A673 (cell line): ENCODE data around the gene CNIH2. TPM values are rescaled to one million over a fixed set of nuclear protein-coding genes. Genes with fewer than 3 reads are reported as not detected.

Experiments used
- BruUV-seq: library from RNA; stranded (reverse); fragments of 400-500 nt; replicated peaks from 2 replicates; lab custom pipeline; 2021; lab: Mats Ljungman, UMichigan
- CTCF ChIA-PET: fragments of 300-600 bp; sonication (Branson Sonifier 250); formaldehyde crosslinking; loops from one replicate; lab custom pipeline; 2022; ENCODE audit warnings: antibody characterized with exemption; lab: Charles Lee
- POLR2A ChIA-PET: fragments of 300-600 bp; sonication (Branson Sonifier 250); formaldehyde crosslinking; loops from one replicate; lab custom pipeline; 2022; ENCODE audit warnings: antibody characterized with exemption; ENCODE audit not compliant: low non-redundant PET; lab: Charles Lee
- DNase-seq: peaks from one replicate; pipeline ENCODE4 v3.0.0-alpha.2; 2015; ENCODE audit warnings: low spot score
- H3K27ac ChIP-seq: fragments of 200-600 bp; sonication (generic); 2 replicates; pipeline ENCODE4 v1.5.1; 2016; ENCODE audit warnings: mixed run types, low read depth, mild to moderate bottlenecking, mixed read lengths, antibody characterized with exemption, low read length; ENCODE audit not compliant: poor library complexity, severe bottlenecking
- H3K27me3 ChIP-seq: fragments of 200-600 bp; sonication (generic); replicated peaks from 2 replicates; pipeline ENCODE4 v1.6.1; 2017; ENCODE audit warnings: mixed run types, low read depth, mild to moderate bottlenecking, mixed read lengths, antibody characterized with exemption, low read length; ENCODE audit not compliant: insufficient read depth, poor library complexity
- H3K36me3 ChIP-seq: fragments of 200-600 bp; sonication (generic); 2 replicates; pipeline ENCODE4 v1.6.1; 2016; ENCODE audit warnings: mixed run types, mild to moderate bottlenecking, mixed read lengths, antibody characterized with exemption, low read length; ENCODE audit not compliant: insufficient read depth, poor library complexity, severe bottlenecking
- H3K4me1 ChIP-seq: fragments of 200-600 bp; sonication (generic); 2 replicates; pipeline ENCODE4 v1.6.1; 2017; ENCODE audit warnings: mixed run types, mild to moderate bottlenecking, mixed read lengths, antibody characterized with exemption, low read length; ENCODE audit not compliant: insufficient read depth, poor library complexity, severe bottlenecking
- H3K4me3 ChIP-seq: fragments of 200-600 bp; sonication (generic); 2 replicates; pipeline ENCODE4 v1.5.1; 2016; ENCODE audit warnings: low read depth, mixed run types, mild to moderate bottlenecking, mixed read lengths, low read length; ENCODE audit not compliant: poor library complexity, severe bottlenecking
- H3K9me3 ChIP-seq: fragments of 200-600 bp; sonication (generic); 2 replicates; pipeline ENCODE4 v1.6.1; 2016; ENCODE audit warnings: mixed run types, low read depth, mild to moderate bottlenecking, mixed read lengths, antibody characterized with exemption, low read length; ENCODE audit not compliant: poor library complexity, severe bottlenecking
- EZH2 ChIP-seq: fragments of 200-600 bp; sonication (generic); IDR thresholded peaks from 2 replicates; pipeline ENCODE4 v1.6.1; 2017; ENCODE audit warnings: borderline replicate concordance, low read depth, mild to moderate bottlenecking, mixed read lengths, antibody characterized with exemption, low read length; ENCODE audit not compliant: poor library complexity, severe bottlenecking
- intact Hi-C: fragments of 100-400 bp; cut with micrococcal nuclease; formaldehyde crosslinking; loops from one replicate; pipeline ENCODE4 v1.10.0; 2022; ENCODE audit not compliant: unreplicated experiment
- total RNA-seq: library from RNA; stranded (reverse); gene quantifications from 2 replicates; pipeline ENCODE4 v1.2.3, GENCODE V29; 2021
- TF ChIP-seq, protein P1 (sequence below): fragments of 300-800, 200-600 bp; sonication (generic); conservative IDR thresholded peaks from 2 replicates; pipeline ENCODE4 v1.5.1; 2017; ENCODE audit warnings: low read depth, mild to moderate bottlenecking, antibody characterized with exemption, low read length, moderate library complexity, mixed read lengths

The CNIH2 gene
- total RNA-seq, 1 experiment from 2014 or later = 13.7 TPM

DNA sequence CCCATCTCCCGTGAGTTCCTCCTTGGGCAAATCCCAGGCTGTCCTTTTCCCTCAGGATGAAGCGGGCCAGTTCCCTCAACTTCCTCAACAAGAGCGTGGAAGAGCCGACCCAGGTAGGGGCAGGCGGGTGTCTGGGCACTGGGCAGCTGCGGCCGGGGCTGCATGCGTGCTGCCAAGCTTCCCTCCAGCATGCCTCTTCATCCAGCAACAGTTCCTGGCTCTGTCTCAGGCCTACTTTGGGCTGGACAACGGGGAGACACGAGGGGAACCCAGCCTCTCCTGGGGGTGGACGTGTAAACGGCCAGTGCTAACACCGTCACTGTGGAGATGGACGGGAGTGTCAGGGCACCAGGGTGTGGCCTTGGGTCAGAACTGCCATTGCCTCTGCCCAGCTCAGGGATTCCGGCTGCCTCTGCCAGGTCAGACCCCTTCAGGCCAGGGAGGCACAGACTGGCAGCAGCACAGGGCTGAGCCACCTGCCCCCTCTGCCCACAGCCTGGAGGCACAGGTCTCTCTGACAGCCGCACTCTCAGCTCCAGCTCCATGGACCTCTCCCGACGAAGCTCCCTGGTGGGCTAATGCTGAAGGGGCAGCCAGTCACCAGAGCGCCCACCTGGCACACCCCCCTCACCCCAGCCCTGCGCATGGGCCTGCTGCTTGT is 11.5 kb upstream of the CNIH2 start:
- H3K27me3 ChIP-seq = no peaks in the 10 kb centered on the region
- H3K9me3 ChIP-seq = no peaks in the 10 kb centered on the region
- peak overlapping the region; percentile 81 for H3K4me3 ChIP-seq
- peak overlapping the region; percentile 96 for H3K27ac ChIP-seq
- H3K4me1 ChIP-seq = peaks cover 13% of the 10 kb centered on the region
- no peak for DNase-seq
- TF ChIP-seq EZH2 = no peak
- TF ChIP-seq, protein P1, sequence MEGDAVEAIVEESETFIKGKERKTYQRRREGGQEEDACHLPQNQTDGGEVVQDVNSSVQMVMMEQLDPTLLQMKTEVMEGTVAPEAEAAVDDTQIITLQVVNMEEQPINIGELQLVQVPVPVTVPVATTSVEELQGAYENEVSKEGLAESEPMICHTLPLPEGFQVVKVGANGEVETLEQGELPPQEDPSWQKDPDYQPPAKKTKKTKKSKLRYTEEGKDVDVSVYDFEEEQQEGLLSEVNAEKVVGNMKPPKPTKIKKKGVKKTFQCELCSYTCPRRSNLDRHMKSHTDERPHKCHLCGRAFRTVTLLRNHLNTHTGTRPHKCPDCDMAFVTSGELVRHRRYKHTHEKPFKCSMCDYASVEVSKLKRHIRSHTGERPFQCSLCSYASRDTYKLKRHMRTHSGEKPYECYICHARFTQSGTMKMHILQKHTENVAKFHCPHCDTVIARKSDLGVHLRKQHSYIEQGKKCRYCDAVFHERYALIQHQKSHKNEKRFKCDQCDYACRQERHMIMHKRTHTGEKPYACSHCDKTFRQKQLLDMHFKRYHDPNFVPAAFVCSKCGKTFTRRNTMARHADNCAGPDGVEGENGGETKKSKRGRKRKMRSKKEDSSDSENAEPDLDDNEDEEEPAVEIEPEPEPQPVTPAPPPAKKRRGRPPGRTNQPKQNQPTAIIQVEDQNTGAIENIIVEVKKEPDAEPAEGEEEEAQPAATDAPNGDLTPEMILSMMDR = no peak
- ChIA-PET CTCF (interaction anchor here (1.2 to 1.3 kb wide), 2 partner anchors 8 to 16 kb away, joined by 3 to 4 read pairs; no protein-coding TSS in a partner anchor), POLR2A (no interaction called here)
- intact Hi-C loops = no loop called here
- BruUV-seq = no TSS peak
- H3K36me3 ChIP-seq = peaks cover 33% of the 10 kb centered on the region

DNA sequence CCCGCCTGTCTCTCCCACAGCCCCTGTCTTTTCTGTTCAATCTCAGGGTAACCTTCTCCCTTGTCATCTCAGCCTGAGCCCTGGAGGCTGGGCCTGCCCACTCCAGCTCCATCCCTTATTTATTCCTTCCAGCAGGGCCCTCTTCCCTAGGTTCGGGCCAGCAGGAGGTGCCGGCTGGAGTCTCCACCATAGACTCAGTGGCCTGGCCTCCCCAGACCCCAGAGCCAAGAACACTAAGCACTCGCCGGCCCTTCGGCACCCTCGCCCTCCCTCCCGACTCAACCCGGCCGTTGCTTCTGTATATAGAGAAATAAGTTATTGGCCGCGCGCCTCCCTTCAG is 11.0 kb upstream of the CNIH2 start:
- Histone ChIP-seq H3K4me1 (peaks cover 13% of the 10 kb centered on the region), H3K27ac (peak overlapping the region; percentile 96), H3K27me3 (no peaks in the 10 kb centered on the region), H3K36me3 (peaks cover 33% of the 10 kb centered on the region), H3K9me3 (no peaks in the 10 kb centered on the region), H3K4me3 (peak overlapping the region; percentile 81)
- BruUV-seq = no TSS peak
- TF ChIP-seq, protein P1 = no peak
- TF ChIP-seq EZH2 = no peak
- no peak for DNase-seq
- CTCF ChIA-PET = interaction anchor here (1.1 to 1.3 kb wide), 3 partner anchors 9 to 16 kb away, joined by 3 to 5 read pairs (median 4); no protein-coding TSS in a partner anchor
- intact Hi-C loops = no loop called here
- POLR2A ChIA-PET = no interaction called here

DNA sequence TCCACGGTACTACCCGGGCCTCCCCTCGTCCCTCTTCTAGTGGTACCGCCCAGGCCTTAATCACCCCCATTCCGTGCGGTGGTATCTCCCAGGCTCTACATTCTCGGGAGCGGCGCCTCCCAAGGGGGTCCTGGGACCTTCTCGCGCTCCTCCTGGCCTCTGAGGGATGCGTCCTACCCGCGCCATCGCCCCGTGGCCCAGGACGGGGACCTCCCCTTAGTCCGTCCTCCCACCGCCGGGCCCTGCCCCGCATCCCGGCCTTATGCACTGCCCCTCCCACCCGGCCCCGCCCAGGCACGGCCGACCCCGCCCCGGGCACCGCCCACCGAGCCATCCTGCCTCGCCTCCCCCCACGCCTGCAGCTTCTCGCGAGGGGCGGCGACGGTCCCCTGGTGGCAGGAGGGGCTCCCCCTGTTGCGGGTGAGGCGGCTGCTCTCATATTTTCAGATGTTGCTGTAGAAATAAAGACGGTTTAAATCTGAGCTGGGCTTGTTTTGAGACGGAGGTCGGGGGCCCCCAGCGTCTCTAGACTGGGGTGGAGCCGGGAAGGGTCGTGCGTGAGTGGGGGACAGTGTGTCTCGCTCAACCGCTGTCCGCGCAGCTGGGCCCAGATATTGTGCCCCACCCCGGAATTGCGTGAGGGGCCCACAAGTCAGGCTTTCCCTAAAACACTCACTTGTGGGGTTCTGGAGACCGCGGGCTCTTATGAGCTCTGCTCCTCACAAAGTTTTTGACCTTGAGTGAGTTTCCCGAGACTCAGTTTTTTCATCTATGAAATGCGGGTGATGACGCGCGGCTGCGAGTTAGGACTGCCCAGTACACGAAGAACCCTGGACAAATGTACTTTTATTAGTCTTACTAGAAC is 10.4 kb upstream of the CNIH2 start:
- CTCF ChIA-PET = interaction anchor here (0.6 to 1.3 kb wide), 3 partner anchors 9 to 749 kb away, joined by 3 to 5 read pairs (median 4); no protein-coding TSS in a partner anchor
- no peak for TF ChIP-seq EZH2
- TF ChIP-seq, protein P1 = peak; percentile 30; the same call in 1 of the 2 replicates
- peak; percentile 94 for DNase-seq
- H3K36me3 ChIP-seq = peaks cover 33% of the 10 kb centered on the region
- POLR2A ChIA-PET = interaction anchor here (0.6 to 0.7 kb wide), 2 partner anchors 14 to 97 kb away, joined by 3 to 6 read pairs; no protein-coding TSS in a partner anchor
- no peaks in the 10 kb centered on the region for H3K27me3 ChIP-seq
- BruUV-seq = no TSS peak
- H3K4me3 ChIP-seq = peak overlapping the region; percentile 81
- H3K9me3 ChIP-seq = no peaks in the 10 kb centered on the region
- intact Hi-C loops = no loop called here
- H3K4me1 ChIP-seq = peaks cover 13% of the 10 kb centered on the region
- H3K27ac ChIP-seq = peak overlapping the region; percentile 96
